PC-3 (cell line): ENCODE results near the gene PNLDC1.

Experiments used
- CTCF ChIP-seq: fragments of 300-600 bp; sonication (generic); conservative IDR thresholded peaks from 2 replicates; pipeline ENCODE4 v1.5.1; 2017; ENCODE audit warnings: antibody characterized with exemption, low read depth, mild to moderate bottlenecking, low read length
- EZH2 ChIP-seq: fragments of 300-600 bp; sonication (generic); IDR thresholded peaks from one replicate; pipeline ENCODE4 v1.6.1; 2017; ENCODE audit warnings: antibody characterized with exemption, mild to moderate bottlenecking, low read length; ENCODE audit not compliant: unreplicated experiment

- TF ChIP-seq EZH2 (no peak), CTCF (no peak)
Observed at GRCh38 chr6:159804504-159804903, 4.4 kb downstream of the PNLDC1 start.
